ENCODE measurements around the gene JAML.

Gene JAML

DNA sequence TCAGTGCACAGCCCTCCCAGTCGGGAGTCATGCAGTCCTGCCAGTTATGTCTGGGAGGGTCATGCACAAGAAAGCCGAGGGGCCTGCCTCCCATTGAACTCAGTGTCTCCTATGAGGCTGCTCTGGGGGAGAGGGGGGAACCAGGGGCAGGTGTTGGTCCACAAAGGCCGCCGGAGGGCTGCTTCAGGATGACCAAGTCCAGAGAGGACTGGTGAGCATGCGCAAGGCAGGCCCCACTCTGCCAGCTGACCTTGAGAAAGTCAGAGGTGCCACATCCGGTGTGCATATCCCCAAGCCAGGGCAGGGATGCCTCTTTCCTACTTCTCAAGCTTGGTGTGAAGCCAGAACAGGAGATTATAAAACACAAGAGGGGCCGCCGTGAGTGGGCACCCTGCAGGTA is 76.6 kb downstream of the JAML start:
- H3K27ac Mint-ChIP-seq: no peak overlapping the region
- H3K4me3 Mint-ChIP-seq: no peak overlapping the region
- H3K9me3 Mint-ChIP-seq: no peaks in the 10 kb centered on the region
- H3K27me3 Mint-ChIP-seq: peaks cover 53% of the 10 kb centered on the region
- H3K4me1 Mint-ChIP-seq (ENCODE audit: low read depth): peaks cover 4% of the 10 kb centered on the region
- H3K36me3 Mint-ChIP-seq (ENCODE audit: low read depth): no peaks in the 10 kb centered on the region

DNA sequence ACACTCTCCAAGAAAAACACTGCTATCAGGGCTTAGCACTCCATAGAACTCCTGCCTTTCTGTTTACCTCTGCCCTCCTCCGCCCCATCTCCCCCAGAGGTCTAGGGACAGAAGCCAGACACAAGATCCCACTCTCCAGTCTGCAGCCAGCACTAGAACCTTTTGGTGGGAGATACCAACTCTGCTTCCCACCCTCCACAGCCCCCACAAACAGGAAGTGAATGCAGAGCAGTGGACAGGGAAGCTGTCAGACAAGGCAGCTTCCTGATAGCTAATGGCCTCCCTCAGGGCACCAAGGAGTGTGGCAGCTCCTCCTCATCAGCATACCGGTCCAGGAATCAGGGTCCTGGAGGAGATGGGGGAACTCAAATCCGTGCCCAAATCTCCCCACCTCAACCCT is 77.3 kb downstream of the JAML start:
- peaks cover 56% of the 10 kb centered on the region for H3K27me3 Mint-ChIP-seq
- no peak overlapping the region for H3K4me3 Mint-ChIP-seq
- no peaks in the 10 kb centered on the region for H3K9me3 Mint-ChIP-seq

DNA sequence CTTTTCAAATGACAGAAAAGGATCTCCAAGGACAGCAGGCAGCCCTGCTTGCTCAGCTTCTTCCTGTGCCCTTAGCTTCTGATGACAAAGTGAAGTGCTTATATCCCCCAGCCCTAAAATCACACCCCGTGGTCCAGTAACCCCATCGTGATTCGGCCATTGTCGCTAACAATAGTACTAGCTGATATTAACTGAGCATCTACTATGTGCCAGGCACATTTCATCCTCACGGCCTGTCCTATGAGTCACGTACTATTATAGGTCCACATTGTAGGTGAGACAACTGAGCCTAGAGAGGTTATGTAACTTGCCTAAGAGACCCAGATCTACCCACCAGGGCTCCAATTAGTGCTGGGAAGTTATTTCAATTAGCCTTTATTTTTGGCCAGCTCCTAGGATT is 78.3 kb downstream of the JAML start:
- H3K27me3 Mint-ChIP-seq: peaks cover 59% of the 10 kb centered on the region
- H3K4me1 Mint-ChIP-seq (ENCODE audit: low read depth): peaks cover 4% of the 10 kb centered on the region
- no peaks in the 10 kb centered on the region for H3K9me3 Mint-ChIP-seq
- H3K4me3 Mint-ChIP-seq: peak overlapping the region; percentile 75
- peak overlapping the region; percentile 18 for H3K27ac Mint-ChIP-seq
- H3K36me3 Mint-ChIP-seq (ENCODE audit: low read depth): no peaks in the 10 kb centered on the region

More for the DNA sequence above, 77.3 kb downstream of the JAML start:
- Mint-ChIP-seq H3K27ac (no peak overlapping the region), H3K36me3 (ENCODE audit: low read depth) (no peaks in the 10 kb centered on the region), H3K4me1 (ENCODE audit: low read depth) (peaks cover 4% of the 10 kb centered on the region)

DNA sequence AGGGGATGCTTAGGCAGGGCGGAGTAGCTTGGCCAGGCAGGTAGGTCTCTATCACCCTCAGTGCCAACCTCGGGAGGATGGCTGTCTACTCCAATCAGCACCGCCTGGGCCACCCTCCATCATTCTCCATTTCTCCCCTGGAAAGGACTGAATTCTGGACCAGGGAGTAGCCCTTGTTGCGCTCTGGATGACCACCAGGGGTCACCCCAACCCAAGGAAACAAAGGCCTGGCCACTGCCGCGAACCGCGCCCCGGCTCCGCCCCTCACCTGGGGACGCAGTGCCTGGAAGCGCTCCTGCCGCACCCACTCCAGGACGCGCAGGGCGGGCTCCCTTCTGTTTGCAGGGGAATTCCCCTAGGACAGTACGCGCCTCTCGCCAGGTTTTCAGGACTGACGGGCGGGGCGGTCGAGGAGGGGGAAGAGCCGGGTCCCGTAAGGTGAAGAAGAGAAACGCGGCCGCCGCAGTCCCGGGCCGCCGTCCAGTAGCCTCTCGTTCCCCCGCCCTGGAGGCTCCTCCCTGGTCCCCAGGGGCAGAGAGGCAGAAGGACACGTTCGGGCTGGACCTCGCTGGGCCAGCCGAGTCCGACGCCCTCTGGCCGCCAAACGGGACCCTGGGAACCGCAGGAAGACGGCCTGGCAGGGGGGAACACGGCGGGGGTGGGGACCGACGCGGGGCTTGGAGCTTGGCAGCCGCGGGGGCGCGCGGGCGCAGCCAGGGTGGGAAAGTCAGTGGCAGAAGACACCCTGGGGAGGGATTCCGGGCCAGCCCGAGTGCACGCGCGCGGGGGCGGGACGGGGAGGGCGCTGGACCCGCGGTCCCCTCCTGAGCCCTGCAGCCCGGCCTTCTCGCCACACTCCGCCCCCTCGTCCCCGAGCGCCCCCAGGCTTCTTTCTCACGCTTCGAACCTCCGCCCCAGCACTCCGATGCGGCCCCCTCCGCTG is 79.3 kb downstream of the JAML start:
- peaks cover 53% of the 10 kb centered on the region for H3K27me3 Mint-ChIP-seq
- peak overlapping the region; percentile 78 for H3K4me3 Mint-ChIP-seq
- no peaks in the 10 kb centered on the region for H3K36me3 Mint-ChIP-seq (ENCODE audit: low read depth)
- peaks cover 4% of the 10 kb centered on the region for H3K4me1 Mint-ChIP-seq (ENCODE audit: low read depth)
- H3K9me3 Mint-ChIP-seq: no peaks in the 10 kb centered on the region
- no peak overlapping the region for H3K27ac Mint-ChIP-seq

DNA sequence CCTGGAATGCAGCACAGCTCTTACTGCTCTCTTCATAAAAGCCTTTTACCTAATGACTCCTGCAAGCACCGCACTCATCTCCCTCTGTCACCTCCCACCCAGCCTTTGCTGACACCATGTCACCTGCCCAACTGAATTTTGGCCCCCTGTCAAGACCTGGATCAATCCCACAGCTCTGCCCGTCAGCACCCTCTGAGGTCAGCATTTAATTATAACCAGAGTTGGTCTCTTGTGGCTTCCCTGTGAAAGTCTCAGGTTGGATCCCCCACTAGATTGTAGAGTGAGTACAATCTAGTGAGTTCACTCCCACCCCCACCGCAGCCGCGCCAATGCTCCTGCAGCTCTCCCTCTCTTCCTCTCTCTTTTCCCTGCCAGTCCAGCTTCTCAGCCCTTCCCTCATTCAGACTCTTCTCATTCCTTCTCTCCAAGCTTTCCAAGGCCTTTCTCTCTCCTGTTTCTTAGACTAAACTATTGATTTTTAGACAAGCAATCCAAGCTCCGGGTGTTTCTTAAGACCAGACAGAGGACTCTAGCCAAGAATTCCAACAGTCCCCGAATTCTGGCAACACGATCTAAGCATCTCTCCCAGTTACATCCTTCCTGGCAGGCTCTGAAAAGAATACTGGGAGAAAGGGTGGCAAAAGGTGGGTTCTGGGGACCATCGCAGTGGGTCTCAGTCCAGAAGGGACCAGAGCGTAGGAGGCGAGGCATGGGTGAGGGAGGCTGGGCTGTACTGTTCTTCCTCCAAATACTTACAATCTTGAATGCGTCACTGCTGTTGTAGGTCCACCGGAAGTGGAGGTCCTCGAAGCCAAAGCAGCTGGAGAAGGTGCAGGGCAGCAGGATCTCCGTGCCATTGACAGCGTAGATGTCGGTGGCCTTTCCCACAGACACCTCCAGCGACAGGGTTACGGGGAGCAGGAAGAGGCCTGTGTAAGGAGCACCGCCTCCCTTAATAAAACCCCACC is 80.2 kb downstream of the JAML start:
- H3K27me3 Mint-ChIP-seq: peaks cover 51% of the 10 kb centered on the region

More for the DNA sequence above, 80.2 kb downstream of the JAML start:
- H3K9me3 Mint-ChIP-seq: no peaks in the 10 kb centered on the region
- H3K36me3 Mint-ChIP-seq (ENCODE audit: low read depth): no peaks in the 10 kb centered on the region
- H3K4me3 Mint-ChIP-seq: peak overlapping the region; percentile 78
- H3K4me1 Mint-ChIP-seq (ENCODE audit: low read depth): peaks cover 4% of the 10 kb centered on the region
- H3K27ac Mint-ChIP-seq: no peak overlapping the region

All from stimulated activated naive CD8-positive, alpha-beta T cell treated with anti-CD3 and anti-CD28 coated beads, Interleukin-15, Interleukin-2, amounts not matched to agents 100 ng/mL and 50 ng/mL, for 24 hours (primary cell).